HG03354 (cell line): ENCODE data around the gene IRF1.
"Not testable (repeated sequence)": the region's sequence is repeated elsewhere in the genome, so short reads cannot be mapped to it uniquely, and the experiment has no call there.

Experiments used
- ATAC-seq: cut with Tn5 transposase; IDR thresholded peaks from one replicate; pipeline ENCODE4 v1.9.1; 2021; ENCODE audit warnings: mild to moderate bottlenecking; ENCODE audit not compliant: unreplicated experiment, poor library complexity, severe bottlenecking

IRF1 gene, protein sequence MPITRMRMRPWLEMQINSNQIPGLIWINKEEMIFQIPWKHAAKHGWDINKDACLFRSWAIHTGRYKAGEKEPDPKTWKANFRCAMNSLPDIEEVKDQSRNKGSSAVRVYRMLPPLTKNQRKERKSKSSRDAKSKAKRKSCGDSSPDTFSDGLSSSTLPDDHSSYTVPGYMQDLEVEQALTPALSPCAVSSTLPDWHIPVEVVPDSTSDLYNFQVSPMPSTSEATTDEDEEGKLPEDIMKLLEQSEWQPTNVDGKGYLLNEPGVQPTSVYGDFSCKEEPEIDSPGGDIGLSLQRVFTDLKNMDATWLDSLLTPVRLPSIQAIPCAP

DNA sequence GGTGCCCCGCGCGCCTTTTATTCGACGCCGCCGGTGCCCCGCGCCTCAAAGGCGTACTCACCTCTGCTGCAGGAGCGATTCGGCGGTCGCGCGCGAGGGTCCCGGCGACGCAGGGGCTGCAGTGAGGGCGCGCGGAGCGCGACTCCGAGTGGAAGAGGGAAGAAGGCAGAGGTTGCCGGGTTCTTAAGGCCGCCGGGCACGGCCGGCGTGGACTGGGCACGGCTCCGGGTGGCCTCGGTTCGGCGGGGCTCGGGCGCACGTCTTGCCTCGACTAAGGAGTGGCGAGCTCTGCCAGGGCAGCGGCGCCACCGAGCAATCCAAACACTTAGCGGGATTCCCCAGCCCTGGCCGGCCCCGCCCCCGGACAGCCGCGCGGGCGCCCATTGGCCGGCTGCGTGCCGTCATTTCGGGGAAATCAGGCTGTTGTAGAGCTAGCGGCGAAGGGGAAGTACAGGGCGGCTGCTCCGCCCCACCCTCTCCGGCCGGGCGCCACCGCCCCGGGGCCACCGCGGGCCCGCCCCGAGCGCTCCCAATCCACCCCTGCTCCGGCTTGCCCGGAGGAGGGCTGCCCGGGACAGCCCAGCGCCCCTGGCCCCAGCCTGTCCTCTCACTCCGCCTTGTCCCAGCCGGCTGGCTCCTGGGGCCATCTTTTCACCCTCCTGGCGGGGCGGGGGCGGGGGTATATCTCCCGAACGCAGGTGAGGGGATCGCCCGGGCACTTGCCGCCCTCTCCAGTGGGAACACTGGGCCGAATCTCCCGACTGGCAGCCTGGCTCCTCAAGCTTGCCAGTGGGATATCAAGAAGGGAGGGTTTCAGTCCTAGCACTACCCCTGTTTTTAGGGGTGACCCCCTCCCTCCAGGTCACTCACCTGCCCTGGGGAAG is at the start of gene IRF1:
TSS of gene IRF1 (minus strand) at position 290 of the 884 bp plus-strand sequence. CDS start 1,295 bp downstream, outside the sequence.
- peak; percentile 81 for ATAC-seq

DNA sequence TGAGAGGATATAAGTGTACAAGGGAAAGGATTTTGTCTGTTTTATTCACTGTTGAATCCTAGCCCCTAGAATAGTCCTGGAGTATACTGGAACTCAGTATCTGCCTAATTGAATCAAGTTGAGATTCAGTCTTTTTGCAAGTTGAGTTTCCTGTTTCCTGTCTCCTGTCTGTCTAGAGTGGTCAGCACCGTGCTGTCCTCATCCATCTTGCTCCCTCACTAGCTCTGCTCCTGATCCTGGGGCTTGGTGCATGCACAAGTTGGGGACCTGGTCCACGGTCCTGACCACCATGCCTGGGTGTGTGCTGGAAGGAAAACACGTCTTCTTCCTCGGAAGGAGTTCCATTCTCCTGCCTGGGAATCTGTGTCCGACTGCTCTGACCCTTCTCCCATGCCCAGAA is 49.6 kb upstream of the IRF1 start:
- ATAC-seq, result no peak

DNA sequence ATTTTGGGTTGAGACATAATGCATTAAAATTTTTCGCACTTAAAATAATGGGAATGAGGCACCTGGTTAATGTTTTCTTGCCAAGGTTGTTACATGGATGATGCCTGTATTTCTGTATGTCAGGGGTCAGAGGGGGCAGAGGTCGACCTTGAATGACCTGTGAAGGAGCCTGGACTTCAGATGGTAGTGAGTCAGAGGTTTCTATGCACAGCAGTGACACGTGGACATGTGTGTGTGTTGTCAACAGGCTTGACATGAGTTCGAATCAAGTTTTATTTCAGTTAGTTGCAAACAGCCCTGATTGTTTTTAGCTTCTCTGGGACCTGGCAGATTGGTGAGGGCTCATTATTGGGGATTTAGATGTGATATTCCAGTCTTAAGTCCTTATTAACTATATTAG is 49.1 kb upstream of the IRF1 start:
- no peak for ATAC-seq

DNA sequence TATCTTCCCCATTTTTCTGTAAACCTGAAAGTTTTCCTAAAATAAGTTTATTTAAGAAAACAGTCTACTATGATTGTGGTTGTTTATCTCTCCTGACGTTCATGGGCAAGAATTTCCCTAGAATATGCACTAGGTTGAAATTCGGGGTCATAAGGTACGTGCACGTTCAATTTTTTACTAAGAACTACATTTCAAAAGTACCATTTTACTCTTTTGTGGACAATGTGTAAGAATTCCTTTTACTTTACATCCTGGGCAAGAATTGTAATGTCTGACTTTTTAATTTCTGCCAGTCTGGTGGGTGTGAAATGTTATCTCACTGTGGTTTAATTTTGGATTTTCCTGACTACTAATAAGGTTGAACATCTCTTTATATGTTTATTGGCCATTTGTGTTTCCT is 40.4 kb upstream of the IRF1 start:
- ATAC-seq, result no peak

DNA sequence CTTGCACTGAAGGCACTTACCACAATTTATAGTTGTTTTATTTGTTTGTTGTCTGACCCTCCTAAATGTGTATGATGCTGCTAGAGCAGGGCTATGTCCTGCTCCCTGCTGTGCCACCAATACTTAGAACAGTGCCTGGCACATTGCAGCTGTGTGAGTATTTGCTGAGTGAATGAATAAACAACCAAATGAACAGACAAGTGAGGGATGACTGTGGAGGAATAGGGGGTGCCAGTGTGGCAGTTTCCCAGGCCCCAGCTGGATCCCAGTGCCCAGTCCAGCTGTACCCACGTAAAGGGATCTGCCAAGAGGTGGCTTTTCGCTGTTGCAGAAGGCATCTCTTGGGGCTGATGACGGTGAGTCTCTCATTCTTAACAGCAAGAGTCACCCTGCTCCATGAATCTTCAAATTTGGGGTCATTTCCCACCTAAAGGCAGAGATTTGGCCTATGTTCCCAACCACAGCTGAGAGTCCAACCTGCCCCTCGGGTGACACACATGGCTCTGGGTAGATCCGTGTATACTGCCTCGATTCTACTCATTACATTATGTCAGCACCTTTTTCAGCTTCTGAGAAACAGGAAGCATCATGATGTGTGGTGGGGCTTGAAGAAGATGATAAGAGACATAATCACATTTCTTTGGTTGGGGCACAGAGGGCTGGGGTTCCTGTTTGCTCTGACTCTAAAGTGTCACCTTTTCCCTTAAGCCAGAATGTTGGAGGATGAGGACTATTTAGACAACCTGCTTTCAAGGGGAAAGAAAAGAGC is 38.5 kb upstream of the IRF1 start:
- ATAC-seq, result no peak

DNA sequence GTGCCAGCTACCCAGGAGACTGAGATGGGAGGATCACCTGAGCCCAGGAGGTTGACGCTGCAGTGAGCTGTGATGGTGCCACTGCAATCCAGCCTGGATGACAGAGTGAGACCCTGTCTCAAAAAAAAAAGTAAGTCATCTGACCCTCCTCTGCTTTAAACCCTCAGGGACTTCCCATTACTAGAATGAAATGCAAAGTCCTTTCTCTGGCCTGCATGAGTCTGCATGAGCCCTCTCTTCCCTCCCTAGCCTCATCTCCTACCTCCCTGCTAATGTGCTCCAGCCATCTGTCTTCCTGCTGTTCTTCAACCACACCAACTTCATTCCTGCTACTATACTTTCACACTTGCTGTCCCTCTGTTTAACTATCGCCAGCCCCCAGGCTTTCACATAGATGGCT is 37.4 kb upstream of the IRF1 start:
- no peak for ATAC-seq

DNA sequence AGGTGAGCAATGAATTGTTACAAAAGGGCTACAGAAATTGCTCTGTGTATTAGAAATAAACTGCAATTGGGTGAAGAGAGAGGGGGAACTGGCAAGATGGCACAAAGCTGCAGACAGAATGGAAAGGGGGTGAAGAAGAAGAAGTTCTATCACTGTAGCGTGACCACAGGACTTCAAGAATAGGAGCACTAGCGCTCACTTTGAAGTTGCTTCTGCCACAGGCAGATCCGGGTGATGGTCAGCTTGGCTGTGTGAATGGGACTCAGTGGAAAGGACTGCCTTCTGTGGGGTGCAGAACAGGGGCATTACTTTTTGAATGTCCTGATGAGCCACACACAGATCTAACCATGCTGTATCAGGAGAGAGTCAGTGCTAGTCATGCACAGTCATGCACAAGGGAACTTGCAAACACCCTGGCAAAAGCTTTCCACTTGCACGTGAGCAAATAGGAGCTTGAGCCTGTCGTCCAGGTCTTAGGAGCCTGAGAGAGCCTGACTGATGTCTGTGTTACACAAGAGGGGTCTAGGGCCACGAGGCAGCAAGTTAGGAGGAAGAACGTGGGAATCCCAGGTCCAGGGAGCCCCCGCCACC is 36.5 kb upstream of the IRF1 start:
- no peak for ATAC-seq

DNA sequence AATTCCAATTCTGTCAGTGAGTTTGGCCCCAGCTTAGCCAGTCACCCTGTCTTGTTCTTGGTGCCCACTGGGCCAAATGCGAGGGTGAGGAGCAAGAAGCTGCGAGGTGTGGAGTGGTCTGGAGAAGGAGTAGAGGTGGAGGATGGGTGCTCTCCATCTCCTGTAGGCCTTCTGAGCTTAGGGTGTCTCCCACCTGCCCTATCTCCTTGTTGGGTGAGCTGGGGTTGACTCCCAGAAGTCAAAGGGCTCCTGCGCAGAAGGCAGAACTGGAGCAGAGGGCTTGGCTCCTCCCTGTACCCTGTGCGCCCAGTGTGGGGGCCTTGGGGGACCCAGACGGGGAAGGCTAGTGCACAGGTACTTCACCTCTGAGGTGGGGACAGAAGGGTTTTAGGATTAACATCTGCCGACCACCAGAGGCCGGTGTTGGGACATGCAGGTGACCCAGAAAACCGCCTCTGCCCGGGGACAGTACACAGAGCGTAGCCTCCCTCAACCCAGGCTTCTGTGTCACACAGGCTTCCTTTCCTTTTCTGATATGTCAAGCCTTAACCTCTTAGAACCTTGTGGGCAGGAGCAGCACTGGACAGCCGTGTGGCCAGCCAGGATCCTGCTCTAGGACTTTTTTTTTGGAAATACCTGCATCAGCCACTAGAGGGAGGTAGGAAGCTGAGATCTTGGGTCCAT is 35.9 kb upstream of the IRF1 start:
- peak; percentile 41 for ATAC-seq

DNA sequence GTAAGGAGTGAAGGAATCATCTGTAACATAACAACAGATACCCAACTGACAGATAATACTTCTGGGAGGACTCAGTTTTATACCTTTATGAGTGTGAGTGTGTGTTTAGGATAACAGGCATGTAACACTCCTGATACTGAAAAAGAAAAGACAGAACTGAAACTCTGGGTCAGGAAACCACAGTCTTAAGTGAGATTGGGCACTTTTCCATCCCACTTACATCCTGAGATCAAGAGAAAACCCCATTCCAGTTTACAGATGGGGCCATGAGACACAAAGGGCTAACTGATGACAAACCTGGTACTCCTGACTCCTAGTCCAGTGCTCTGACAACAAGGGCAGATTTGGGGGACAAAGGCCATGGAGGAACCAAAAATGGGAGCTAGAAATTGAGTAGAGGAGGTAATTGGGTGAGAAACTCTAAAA is 34.7 kb upstream of the IRF1 start:
- peak; percentile 83 for ATAC-seq

DNA sequence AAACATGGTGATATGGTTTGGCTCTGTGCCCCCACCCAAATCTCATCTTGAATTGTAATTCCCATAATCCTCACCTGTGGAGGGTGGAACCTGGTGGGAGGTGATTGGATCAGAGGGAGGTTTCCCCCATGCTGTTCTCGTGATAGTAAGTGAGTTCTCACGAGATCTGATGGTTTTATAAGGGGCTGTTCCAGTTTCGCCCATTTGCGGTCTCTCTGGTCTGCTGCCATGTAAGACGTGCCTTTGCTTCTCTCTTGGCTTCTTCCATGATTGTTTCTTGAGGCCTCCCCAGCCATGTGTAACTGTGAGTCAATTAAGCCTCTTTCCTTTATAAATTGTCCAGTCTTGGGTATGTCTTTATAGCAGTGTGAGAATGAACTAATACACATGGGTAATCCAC is 34.3 kb upstream of the IRF1 start:
- not testable (repeated sequence) for ATAC-seq

DNA sequence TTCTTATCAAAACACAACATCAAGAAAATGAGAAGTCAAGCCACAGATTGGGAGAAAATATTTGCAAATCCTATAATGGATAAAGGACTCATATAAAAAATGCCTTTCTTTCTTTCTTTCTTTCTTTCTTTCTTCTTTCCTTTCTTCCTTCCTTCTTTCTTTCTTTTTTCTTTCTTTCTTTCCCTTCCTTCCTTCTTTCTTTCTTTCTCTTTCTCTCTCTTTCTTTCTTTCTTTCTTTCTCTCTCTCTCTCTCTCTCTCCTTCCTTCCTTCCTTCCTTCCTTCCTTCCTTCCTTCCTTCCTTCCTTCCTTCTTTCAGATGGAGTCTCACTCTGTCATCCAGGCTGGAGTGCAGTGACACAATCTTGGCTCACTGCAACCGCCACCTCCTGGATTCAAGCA is 31.5 kb upstream of the IRF1 start:
- ATAC-seq, result not testable (repeated sequence)

DNA sequence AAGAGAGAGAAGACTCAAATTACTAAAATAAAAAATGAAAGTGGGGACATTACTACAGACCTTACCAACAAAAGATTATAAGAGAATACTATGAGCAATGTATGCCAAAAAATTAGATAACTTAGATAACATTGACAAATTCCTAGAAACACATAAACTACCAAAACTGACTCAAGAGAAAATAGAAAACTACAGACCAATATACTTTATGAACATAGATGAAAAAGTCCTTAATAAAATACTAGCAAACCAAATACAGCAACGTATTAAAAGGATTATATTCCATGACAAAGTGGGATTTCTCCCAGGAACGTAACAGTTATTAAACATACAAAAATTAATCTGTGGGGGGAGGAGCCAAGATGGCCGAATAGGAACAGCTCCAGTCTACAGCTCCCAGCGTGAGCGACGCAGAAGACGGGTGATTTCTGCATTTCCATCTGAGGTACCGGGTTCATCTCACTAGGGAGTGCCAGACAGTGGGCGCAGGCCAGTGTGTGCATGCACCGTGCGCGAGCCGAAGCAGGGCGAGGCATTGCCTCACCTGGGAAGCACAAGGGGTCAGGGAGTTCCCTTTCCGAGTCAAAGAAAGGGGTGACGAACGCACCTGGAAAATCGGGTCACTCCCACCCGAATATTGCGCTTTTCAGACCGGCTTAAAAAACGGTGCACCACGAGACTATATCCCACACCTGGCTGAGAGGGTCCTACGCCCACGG is 23.2 kb upstream of the IRF1 start:
- not testable (repeated sequence) for ATAC-seq

DNA sequence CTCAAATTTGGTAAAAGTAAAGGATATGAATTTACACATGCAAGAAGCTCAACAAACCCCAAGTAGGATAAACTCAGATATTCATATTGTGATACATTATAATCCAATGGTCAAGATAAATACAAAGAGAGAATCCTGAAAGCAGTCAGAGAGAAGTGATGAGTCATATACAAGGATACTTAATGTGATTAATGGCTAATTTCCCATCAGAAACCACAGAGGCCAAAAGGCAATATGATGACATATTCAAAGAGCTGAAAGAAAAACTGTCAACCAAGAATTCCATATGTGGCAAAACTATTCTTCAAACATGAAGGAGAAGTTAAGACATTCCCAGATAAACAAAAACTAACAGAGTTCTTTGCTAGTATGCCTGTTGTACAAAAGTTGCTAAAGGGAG is 19.5 kb upstream of the IRF1 start:
- no peak for ATAC-seq

DNA sequence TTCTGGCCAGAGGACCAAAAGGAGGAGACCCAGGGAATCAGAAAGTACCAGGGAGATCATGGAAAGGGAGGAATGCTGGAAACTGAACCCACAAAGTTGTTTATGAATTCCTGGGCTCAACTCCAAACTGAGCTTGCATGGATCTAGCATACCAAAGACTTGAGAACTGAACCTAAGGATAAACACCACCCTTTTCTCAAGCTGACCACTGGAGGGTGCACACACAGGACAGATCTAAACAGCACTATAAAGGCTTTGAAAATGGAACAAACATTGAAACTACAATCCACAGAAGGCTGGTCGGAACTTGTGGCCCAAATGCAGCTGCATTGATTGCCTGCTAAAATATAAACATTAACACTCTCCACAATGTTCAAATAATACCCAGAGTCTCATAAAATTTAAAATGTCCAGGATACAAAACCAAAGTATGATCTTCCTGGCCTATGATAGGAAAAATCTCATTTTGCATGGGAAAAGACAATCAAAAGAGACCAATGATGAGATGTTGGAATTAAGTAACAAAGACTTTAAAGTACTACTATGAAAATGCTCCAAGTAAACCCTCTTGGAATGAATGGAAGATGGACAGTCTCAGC is 15.6 kb upstream of the IRF1 start:
- ATAC-seq, result peak; percentile 69

DNA sequence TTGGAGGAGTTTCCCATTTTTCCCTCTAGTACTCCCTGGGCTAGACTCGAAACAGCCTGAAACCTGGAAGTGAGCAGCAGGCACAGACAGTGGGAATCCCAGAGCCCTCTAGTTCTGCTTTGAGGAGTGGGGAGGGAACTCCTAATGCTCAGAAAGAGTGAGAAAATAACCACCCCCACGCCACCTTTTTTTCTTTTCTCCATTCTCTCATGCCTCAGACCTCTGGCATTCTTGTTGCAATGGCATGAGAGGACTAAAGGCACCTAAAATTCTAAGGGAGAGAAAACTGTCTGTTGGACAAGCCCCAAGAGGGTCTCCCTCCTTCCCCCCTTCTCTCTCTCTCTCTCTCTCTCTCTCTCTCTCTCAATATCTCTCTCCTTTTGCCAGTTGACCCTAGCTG is 15.1 kb upstream of the IRF1 start:
- no peak for ATAC-seq

DNA sequence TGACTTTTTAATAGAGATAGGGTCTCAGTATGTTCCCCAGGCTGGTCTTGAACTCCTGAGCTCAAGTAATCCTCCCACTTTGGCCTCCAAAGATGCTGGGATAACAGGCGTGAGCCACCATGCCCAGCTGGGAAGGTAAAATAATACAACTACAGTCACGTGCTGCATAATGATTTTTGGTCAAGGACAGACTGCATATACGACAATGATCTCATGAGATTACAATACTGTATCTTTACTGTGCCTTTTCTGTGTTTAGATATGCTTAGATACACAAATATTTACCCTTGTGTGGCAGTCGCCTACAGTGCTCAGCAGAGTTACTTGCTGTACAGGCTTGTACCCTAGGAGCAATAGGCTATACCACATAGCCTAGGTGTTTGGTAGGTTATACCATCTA is 14.2 kb upstream of the IRF1 start:
- no peak for ATAC-seq

DNA sequence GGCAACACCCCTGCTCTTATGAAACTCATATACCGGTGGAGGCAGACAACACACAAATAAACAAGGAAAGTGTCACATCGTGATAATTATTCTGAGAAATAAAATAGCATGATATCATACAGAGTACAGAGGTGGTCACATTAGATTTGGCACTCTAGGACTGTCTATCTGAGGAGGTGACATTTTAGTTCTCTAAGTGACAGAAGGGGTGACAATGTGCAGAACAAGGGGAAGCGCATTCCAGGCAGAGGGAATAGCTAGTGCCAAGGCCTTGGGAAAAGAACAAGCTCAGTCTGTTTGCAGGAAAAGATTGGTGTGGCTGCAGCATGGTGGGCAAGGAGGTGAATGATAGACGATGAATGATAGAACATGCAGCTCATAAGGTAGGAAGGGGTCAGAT is 12.7 kb upstream of the IRF1 start:
- no peak for ATAC-seq
